ENCODE data around the gene BID.

DNA sequence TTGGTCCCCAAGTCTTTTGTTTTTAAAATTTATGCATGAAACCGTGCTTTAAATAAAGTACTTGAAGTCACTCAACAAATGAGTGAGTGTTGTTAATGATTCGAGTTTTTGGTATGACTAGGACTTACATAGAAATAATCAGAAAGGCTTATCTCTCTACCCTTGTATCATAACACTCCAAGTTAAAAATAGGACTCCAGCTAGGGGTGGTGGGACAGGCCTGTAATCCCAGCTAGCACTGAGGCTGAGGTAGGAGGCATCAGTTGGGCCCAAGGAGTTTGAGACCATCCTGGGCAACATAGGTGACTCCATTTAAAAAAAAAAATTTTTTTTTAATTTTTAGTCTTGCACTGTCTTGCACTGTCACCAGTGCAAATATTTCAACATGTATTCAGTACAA is 80.1 kb downstream of the BID start:
- TF ChIP-seq, protein P1, sequence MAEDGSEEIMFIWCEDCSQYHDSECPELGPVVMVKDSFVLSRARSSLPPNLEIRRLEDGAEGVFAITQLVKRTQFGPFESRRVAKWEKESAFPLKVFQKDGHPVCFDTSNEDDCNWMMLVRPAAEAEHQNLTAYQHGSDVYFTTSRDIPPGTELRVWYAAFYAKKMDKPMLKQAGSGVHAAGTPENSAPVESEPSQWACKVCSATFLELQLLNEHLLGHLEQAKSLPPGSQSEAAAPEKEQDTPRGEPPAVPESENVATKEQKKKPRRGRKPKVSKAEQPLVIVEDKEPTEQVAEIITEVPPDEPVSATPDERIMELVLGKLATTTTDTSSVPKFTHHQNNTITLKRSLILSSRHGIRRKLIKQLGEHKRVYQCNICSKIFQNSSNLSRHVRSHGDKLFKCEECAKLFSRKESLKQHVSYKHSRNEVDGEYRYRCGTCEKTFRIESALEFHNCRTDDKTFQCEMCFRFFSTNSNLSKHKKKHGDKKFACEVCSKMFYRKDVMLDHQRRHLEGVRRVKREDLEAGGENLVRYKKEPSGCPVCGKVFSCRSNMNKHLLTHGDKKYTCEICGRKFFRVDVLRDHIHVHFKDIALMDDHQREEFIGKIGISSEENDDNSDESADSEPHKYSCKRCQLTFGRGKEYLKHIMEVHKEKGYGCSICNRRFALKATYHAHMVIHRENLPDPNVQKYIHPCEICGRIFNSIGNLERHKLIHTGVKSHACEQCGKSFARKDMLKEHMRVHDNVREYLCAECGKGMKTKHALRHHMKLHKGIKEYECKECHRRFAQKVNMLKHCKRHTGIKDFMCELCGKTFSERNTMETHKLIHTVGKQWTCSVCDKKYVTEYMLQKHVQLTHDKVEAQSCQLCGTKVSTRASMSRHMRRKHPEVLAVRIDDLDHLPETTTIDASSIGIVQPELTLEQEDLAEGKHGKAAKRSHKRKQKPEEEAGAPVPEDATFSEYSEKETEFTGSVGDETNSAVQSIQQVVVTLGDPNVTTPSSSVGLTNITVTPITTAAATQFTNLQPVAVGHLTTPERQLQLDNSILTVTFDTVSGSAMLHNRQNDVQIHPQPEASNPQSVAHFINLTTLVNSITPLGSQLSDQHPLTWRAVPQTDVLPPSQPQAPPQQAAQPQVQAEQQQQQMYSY (CRISPR knock-in tag; IDR thresholded peaks at IDR 0.05), result no peak
- TF ChIP-seq, protein P2, sequence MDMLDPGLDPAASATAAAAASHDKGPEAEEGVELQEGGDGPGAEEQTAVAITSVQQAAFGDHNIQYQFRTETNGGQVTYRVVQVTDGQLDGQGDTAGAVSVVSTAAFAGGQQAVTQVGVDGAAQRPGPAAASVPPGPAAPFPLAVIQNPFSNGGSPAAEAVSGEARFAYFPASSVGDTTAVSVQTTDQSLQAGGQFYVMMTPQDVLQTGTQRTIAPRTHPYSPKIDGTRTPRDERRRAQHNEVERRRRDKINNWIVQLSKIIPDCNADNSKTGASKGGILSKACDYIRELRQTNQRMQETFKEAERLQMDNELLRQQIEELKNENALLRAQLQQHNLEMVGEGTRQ (CRISPR knock-in tag; IDR thresholded peaks at IDR 0.05), result no peak
- TF ChIP-seq TP53 (CRISPR knock-in tag; IDR thresholded peaks at IDR 0.05) (no peak), SP1 (CRISPR knock-in tag; conservative IDR thresholded peaks at IDR 0.05) (no peak), FOXP1 (CRISPR knock-in tag; IDR thresholded peaks at IDR 0.05; ENCODE audit: borderline replicate concordance) (no peak)
- TF ChIP-seq, protein P3, sequence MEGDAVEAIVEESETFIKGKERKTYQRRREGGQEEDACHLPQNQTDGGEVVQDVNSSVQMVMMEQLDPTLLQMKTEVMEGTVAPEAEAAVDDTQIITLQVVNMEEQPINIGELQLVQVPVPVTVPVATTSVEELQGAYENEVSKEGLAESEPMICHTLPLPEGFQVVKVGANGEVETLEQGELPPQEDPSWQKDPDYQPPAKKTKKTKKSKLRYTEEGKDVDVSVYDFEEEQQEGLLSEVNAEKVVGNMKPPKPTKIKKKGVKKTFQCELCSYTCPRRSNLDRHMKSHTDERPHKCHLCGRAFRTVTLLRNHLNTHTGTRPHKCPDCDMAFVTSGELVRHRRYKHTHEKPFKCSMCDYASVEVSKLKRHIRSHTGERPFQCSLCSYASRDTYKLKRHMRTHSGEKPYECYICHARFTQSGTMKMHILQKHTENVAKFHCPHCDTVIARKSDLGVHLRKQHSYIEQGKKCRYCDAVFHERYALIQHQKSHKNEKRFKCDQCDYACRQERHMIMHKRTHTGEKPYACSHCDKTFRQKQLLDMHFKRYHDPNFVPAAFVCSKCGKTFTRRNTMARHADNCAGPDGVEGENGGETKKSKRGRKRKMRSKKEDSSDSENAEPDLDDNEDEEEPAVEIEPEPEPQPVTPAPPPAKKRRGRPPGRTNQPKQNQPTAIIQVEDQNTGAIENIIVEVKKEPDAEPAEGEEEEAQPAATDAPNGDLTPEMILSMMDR (IDR thresholded peaks at IDR 0.05), result no peak

All from WTC11 (cell line).